ENCODE data around the gene MUC20.
"Not testable (repeated sequence)": the region's sequence is repeated elsewhere in the genome, so short reads cannot be mapped to it uniquely, and the experiment has no call there.

- TF ChIP-seq CTCF (optimal IDR thresholded peaks at IDR 0.05 in 1 of 3, IDR thresholded peaks at IDR 0.05 in 1 of 3, conservative IDR thresholded peaks at IDR 0.05 in 1 of 3; ENCODE audit: extremely low read depth in 1 of 3, insufficient read depth in 2 of 3, low read length in 3 of 3); EZH2 (IDR thresholded peaks at IDR 0.05; ENCODE audit: low read length): not testable (repeated sequence)
These were observed 29.0 kb upstream of the MUC20 start for GRCh38 chr3:195691596-195692353.

Measured in keratinocyte (primary cell).